GM21576 (cell line): ENCODE data around the gene TBPL2.
"Not testable (repeated sequence)": the region's sequence is repeated elsewhere in the genome, so short reads cannot be mapped to it uniquely, and the experiment has no call there.

Experiments used
- ATAC-seq: cut with Tn5 transposase; IDR thresholded peaks from one replicate; pipeline ENCODE4 v1.9.1; 2021; ENCODE audit warnings: mild to moderate bottlenecking, moderate library complexity; ENCODE audit not compliant: unreplicated experiment

Gene TBPL2

GRCh38 chr14:55440385-55440784 is at the start of gene TBPL2:
TBPL2 (minus strand) TSS chr14:55440616; CDS start chr14:55440449, 167 bp downstream.
- ATAC-seq: no peak

DNA sequence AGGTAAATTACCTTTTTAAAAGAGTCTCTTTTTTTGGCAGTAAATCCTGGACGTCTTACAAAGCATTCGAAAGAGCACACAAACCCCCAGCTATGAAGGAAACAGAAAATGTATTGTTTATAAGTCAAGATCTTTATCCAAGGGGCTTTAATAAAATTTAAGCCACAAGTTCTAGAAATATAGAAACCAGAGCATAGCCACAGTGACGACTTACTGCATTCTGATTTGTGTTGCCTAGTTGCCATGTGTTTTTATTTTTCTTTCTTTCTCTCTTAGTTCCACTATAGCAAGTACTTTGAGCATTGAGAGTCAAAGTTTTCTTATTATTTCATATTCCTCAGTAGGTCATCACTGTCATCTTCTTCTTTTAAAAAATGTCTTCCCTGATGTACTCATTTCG is 47.8 kb upstream of the TBPL2 start:
- no peak for ATAC-seq

DNA sequence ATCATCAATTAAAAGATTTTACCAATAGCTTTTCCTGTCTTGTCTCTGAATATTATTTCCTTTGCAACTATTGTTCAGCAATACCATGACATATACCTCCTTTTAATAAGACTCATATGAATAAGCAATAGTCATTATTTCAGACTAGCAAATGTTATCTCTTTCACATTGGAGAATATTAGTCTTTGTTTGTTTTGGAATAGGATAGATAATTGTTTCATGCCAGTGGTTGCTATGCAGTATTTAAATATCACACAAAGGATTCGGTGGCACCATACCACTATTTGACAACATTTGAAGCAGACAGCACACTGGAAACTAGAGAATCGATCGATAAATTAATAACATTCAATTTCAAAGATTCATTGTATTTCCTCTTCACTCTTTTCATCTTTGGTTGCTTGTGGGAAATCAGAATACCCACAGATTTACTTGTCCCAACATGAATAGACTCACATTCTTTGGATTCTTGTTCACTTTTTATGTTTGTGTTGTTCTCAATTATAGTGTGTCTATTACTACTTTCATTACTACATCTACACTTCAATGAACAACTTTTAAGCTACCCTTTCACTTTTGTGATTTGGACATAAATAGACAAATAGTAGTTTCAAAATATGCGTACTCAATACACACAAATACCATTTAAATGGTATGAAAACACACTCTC is 42.7 kb upstream of the TBPL2 start:
- no peak for ATAC-seq

- no peak for ATAC-seq
These were observed 41.4 kb upstream of the TBPL2 start for GRCh38 chr14:55481769-55482168.

DNA sequence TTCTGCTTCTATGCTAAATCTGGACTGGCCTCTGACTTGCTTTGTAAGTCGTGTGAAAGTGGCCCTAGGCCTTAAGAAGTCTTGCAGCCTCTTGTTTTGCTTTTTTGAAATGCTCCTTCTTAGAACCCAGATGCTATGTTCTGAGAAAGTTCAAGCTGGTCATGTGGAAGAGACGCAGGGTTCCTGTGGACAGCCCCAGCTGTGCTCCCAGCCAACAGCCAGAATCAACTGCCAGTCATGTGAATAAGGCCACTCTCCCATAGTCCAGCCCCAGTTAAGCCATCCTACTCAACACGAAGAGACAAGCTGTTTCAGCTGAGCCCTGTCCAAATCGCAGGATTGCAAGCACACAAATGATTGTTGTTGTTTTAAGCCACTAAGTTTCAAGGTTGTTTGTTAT is 37.3 kb upstream of the TBPL2 start:
- ATAC-seq: no peak

GRCh38 chr14:55476448-55476847 is 36.0 kb upstream of the TBPL2 start:
- ATAC-seq: not testable (repeated sequence)

DNA sequence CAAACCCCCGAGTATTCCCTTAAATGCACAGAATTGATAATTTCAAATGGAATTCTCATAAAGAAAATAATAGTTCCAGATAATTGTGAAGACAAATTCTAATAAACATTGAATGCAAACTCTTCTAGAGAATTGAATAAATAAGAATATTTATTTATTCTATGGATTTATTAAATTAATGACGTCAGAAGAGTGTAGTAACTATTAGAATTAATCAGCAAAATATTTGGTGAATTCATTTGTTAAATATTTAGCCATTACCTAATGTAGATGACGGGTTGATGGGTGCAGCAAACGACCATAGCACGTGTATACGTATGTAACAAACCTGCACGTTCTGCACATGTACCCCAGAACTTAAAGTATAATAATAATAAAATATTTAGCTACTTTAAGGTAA is 33.4 kb upstream of the TBPL2 start:
- no peak for ATAC-seq

GRCh38 chr14:55470025-55470424 is 29.6 kb upstream of the TBPL2 start:
- ATAC-seq: no peak

GRCh38 chr14:55467307-55467706 is 26.9 kb upstream of the TBPL2 start:
- ATAC-seq: no peak

DNA sequence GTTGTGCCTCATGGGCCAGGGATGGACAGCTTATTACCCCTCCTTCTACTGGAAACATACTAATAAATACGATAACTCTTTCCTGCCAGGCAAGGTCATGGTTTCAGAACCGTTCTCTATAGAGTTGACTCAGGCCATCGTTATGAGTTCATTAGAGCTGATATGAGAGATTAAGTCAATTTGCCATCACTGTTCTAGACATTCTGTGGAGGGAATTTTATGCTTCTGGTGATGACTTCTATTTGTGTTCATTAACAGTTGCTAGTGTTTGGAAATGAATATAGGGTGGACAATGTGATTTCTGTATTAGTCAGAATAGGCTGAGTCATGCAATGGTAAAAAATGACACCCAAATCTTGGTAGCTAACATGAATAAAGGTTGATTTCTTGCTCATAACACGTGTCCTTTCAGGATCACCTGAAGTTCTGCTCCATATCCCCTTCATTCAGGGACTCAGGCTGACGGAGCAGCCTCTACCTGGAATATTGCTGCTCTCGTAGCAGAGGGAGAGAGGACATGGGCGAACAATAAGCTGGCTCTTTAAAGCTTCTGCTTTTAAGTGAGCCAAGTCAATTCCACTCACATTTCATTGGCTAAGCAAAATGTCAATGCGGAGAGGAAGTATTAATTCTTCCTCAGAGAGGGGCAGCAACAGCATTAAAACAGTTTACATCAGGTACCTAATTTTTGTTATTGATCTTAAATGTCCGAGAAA is 18.5 kb upstream of the TBPL2 start:
- no peak for ATAC-seq

- no peak for ATAC-seq
These were observed 17.1 kb upstream of the TBPL2 start for GRCh38 chr14:55457496-55457895.

GRCh38 chr14:55456411-55456810 is 16.0 kb upstream of the TBPL2 start:
- not testable (repeated sequence) for ATAC-seq

DNA sequence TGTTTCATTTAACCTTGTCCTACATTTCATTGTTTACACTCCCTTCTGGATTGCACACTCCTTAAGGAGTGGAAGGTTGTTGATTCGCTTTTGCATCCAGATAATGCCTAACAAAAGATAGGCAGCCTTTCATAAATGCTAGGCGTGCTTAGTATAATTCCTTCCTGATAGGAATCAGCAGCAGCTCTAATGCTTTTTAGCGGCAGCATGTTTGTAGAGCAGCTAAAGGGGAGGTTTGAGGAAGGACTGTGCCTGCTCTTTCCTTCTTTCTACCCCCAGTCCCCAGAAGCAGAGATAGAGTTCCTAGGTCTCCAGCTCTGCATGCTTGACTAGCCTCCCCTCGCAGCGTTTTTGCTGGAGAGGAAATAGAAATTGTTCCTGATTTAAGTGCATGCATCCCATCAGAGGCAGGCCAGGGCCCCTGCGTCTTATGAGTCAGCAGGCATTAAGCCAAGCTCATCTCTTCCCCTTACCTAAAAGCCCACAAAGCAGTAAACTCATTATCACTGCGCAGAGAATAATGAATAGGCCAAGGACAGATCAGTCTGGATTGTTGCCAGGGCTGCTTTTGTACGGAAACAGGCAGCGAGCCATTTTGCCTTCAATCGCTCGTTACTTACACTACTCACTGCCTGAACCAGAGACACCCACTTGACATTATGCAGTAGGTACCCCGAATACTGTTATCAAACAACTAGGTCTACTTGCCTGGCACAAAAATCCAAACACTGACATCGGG is 14.0 kb upstream of the TBPL2 start:
- no peak for ATAC-seq

DNA sequence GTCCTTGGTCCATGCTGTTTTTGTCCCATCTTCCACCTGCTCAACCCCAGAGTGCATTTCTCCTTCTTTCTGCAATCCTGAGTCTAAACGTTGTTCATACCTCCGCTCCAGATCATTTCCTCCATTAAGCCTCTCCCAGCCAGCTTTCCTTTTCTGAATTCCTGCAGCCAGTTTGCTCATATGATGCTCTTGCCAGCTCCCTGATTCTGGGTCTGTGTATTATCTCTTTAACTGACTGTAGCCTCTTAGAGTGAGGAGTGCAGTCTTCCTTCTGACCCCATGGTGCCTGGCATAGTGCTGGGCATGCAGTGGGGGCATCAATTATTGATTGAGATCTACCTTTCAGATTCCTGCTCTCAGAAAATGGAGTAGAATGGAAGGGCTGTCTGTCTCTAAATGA is 11.5 kb upstream of the TBPL2 start:
- ATAC-seq: no peak

- ATAC-seq: no peak
These were observed 11.0 kb upstream of the TBPL2 start for GRCh38 chr14:55451398-55451797.

GRCh38 chr14:55450987-55451386 is 10.6 kb upstream of the TBPL2 start:
- ATAC-seq: no peak

DNA sequence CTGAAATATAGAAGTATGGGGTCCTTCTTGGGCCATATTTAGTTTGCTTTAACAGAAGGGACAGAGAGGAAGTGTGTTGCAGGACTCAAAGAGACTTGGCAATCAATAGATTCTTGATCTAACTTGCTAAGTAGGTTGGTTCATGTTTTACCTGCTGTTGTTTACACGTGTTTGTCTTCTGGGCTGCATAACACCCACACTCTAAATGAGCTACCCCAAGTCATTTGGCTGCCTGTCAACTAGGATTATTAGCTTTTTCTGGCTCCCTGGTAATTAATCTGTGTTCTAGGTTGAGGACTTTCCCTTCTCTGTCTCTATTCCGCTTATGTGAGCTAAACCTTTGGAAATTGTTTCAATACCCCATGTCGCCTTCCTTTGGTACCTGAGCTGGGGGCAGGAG is 10.1 kb upstream of the TBPL2 start:
- ATAC-seq: no peak

GRCh38 chr14:55450124-55450523 is 9.7 kb upstream of the TBPL2 start:
- ATAC-seq: no peak

- ATAC-seq: no peak
These were observed 8.7 kb upstream of the TBPL2 start for GRCh38 chr14:55449116-55449515.

- no peak for ATAC-seq
These were observed 7.8 kb upstream of the TBPL2 start for GRCh38 chr14:55448141-55448614.

GRCh38 chr14:55446833-55447232 is 6.4 kb upstream of the TBPL2 start:
- no peak for ATAC-seq
